ENCODE data around the gene PSME3IP1. TPM values are rescaled to one million over a fixed set of nuclear protein-coding genes. Genes with fewer than 3 reads are reported as not detected.

Gene PSME3IP1
- total RNA-seq, 1 experiment from 2014 or later: 143 TPM

DNA sequence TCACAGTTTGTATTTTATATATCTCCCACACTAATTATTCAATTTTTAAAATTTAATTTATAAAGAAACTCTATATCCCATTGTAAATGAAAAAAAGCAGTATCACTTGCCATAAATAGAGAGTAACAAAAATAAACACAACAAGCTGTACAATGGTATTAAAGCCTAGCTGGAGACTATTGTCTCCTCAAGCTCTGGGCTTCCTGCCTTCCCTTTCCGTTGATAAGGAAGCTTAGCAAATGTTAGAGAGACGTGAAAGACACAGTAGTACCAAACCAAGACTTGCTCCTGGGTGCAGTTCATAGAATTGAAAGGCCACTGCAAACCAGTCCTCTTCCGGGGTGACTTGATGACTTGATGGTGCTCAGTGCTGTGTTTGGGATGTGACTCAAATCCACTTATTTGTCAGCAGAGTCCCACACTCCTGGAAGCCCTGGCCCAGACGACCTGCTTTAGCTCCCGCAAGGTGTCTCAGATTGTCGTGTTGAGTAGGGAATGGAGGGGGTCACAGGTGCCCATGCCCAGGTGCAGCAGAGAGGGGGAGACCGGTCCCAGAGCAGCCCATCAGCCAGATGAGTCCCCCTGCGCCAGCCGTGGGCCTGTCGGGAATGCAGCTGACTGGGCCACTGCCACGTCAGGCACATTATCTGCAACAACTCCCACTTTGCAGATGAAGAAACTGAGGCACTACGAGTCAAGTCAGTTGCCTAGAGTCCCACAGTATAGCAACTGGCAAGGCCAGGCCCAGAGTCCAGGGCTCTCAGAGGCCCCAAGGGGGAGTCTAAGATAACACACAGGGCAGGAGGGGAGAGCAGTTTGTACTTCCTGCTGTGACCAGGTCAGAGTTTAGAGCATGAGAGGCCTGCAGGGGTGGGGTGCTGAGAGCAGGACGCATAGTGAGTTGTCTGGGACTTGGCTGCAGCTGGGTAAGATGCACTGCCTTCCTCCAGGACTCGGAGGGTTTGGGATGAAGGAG, 40.5 kb downstream of the PSME3IP1 start:
- H3K27me3 Mint-ChIP-seq (ENCODE audit: insufficient read depth, unreplicated experiment): no peaks in the 10 kb centered on the region
- H3K4me3 Mint-ChIP-seq (ENCODE audit: unreplicated experiment): no peak overlapping the region
- H3K4me3 ChIP-seq (ENCODE audit: low read depth, low read length): no peak overlapping the region
- intact Hi-C loops (cut with micrococcal nuclease; ENCODE audit: unreplicated experiment): loop anchor here (1.0 to 5.0 kb wide), 2 partner anchors 23 to 53 kb away; partner anchors contain the start of gene CPNE2
- BruUV-seq (replicated peaks): no TSS peak
- ChIA-PET POLR2A (no interaction called here), CTCF (interaction anchor here (0.6 to 1.3 kb wide), 2 partner anchors 54 to 60 kb away, joined by 3 read pairs; no protein-coding TSS in a partner anchor)
- no peaks in the 10 kb centered on the region for H3K4me1 Mint-ChIP-seq (ENCODE audit: low read depth, unreplicated experiment)
- no peak for DNase-seq
- H3K27ac Mint-ChIP-seq (ENCODE audit: unreplicated experiment): peak overlapping the region; percentile 24
- H3K36me3 ChIP-seq (ENCODE audit: control insufficient read depth, insufficient read depth, low read length): no peaks in the 10 kb centered on the region
- peaks cover 14% of the 10 kb centered on the region for H3K36me3 Mint-ChIP-seq (ENCODE audit: insufficient read depth, unreplicated experiment)
- H3K9me3 ChIP-seq: no peaks in the 10 kb centered on the region
- H3K9me3 Mint-ChIP-seq (ENCODE audit: unreplicated experiment): no peaks in the 10 kb centered on the region
- H3K27me3 ChIP-seq (replicated peaks; ENCODE audit: control insufficient read depth, insufficient read depth, low read length): no peaks in the 10 kb centered on the region
- no peak for TF ChIP-seq CTCF (IDR thresholded peaks at IDR 0.05; ENCODE audit: insufficient read depth in 1 of 2, low read depth in 1 of 2, low read length in 1 of 2, severe bottlenecking in 1 of 2, unreplicated experiment in 1 of 2)
- H3K4me1 ChIP-seq: no peaks in the 10 kb centered on the region; the same call in none of the 2 replicates

DNA sequence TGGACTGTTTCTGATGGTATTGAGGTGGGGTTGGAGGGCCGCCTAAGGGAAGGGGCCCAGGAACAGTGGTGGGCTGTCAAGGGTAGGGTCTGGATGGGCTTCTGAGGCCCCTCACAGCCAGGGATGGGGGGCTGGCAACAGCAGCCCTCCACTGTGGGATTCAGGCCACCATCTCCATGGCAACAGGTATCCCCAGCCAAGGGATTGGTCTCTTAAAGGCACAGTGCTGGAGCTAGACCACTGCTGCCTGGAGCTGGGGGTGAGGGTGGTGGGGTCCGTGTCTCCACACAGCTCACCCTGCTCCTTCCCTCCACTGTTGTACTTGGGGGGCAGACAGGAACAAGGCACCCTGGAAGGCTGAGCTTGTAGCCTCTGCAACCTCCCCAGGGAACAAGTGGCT, 41.8 kb downstream of the PSME3IP1 start:
- Mint-ChIP-seq H3K27me3 (ENCODE audit: insufficient read depth, unreplicated experiment) (no peaks in the 10 kb centered on the region), H3K4me3 (ENCODE audit: unreplicated experiment) (no peak overlapping the region), H3K36me3 (ENCODE audit: insufficient read depth, unreplicated experiment) (peaks cover 14% of the 10 kb centered on the region), H3K27ac (ENCODE audit: unreplicated experiment) (no peak overlapping the region), H3K9me3 (ENCODE audit: unreplicated experiment) (no peaks in the 10 kb centered on the region), H3K4me1 (ENCODE audit: low read depth, unreplicated experiment) (no peaks in the 10 kb centered on the region)
- POLR2A ChIA-PET: no interaction called here
- Histone ChIP-seq H3K9me3 (no peaks in the 10 kb centered on the region), H3K4me3 (ENCODE audit: low read depth, low read length) (no peak overlapping the region), H3K27me3 (replicated peaks; ENCODE audit: control insufficient read depth, insufficient read depth, low read length) (no peaks in the 10 kb centered on the region), H3K4me1 (no peaks in the 10 kb centered on the region; the same call in none of the 2 replicates), H3K36me3 (ENCODE audit: control insufficient read depth, insufficient read depth, low read length) (no peaks in the 10 kb centered on the region)
- DNase-seq: no peak
- intact Hi-C loops (cut with micrococcal nuclease; ENCODE audit: unreplicated experiment): no loop called here
- no peak for TF ChIP-seq CTCF (IDR thresholded peaks at IDR 0.05; ENCODE audit: insufficient read depth in 1 of 2, low read depth in 1 of 2, low read length in 1 of 2, severe bottlenecking in 1 of 2, unreplicated experiment in 1 of 2)
- CTCF ChIA-PET: interaction anchor here (1.3 to 1.5 kb wide), 2 partner anchors 52 to 58 kb away, joined by 3 to 8 read pairs; partner anchors contain the start of gene CPNE2
- no TSS peak for BruUV-seq (replicated peaks)

GRCh38 chr16:57143149-57143921, 42.5 kb downstream of the PSME3IP1 start:
- intact Hi-C loops (cut with micrococcal nuclease; ENCODE audit: unreplicated experiment): no loop called here
- no peaks in the 10 kb centered on the region for H3K27me3 ChIP-seq (replicated peaks; ENCODE audit: control insufficient read depth, insufficient read depth, low read length)
- H3K27me3 Mint-ChIP-seq (ENCODE audit: insufficient read depth, unreplicated experiment): no peaks in the 10 kb centered on the region
- no peaks in the 10 kb centered on the region; the same call in none of the 2 replicates for H3K4me1 ChIP-seq
- no peaks in the 10 kb centered on the region for H3K36me3 ChIP-seq (ENCODE audit: control insufficient read depth, insufficient read depth, low read length)
- ChIA-PET POLR2A (no interaction called here), CTCF (interaction anchor here (1.5 kb wide), 1 partner anchor 51 kb away, joined by 8 read pairs; the partner anchor contains the start of gene CPNE2)
- H3K9me3 ChIP-seq: no peaks in the 10 kb centered on the region
- H3K4me1 Mint-ChIP-seq (ENCODE audit: low read depth, unreplicated experiment): no peaks in the 10 kb centered on the region
- no peak overlapping the region for H3K4me3 ChIP-seq (ENCODE audit: low read depth, low read length)
- no TSS peak for BruUV-seq (replicated peaks)
- no peak for DNase-seq
- no peak for TF ChIP-seq CTCF (IDR thresholded peaks at IDR 0.05; ENCODE audit: insufficient read depth in 1 of 2, low read depth in 1 of 2, low read length in 1 of 2, severe bottlenecking in 1 of 2, unreplicated experiment in 1 of 2)
- H3K9me3 Mint-ChIP-seq (ENCODE audit: unreplicated experiment): no peaks in the 10 kb centered on the region
- no peak overlapping the region for H3K27ac Mint-ChIP-seq (ENCODE audit: unreplicated experiment)
- no peak overlapping the region for H3K4me3 Mint-ChIP-seq (ENCODE audit: unreplicated experiment)
- H3K36me3 Mint-ChIP-seq (ENCODE audit: insufficient read depth, unreplicated experiment): peaks cover 9% of the 10 kb centered on the region
